GM12892 (cell line): ENCODE measurements around the gene GID8.

ENCODE experiments used
- POLR2A ChIP-seq: IDR thresholded peaks from 2 replicates; pipeline ENCODE4 v1.6.1; 2011; ENCODE audit warnings: low read depth, low read length, control low read depth
- POLR2AphosphoS5 ChIP-seq: IDR thresholded peaks from 2 replicates; pipeline ENCODE4 v1.6.1; 2011; ENCODE audit warnings: low read depth, low read length, control low read depth
- TAF1 ChIP-seq: IDR thresholded peaks from 2 replicates; pipeline ENCODE4 v1.6.1; 2011; ENCODE audit warnings: low read depth, mild to moderate bottlenecking, control low read depth, low read length, borderline replicate concordance

- TF ChIP-seq POLR2AphosphoS5 (no peak), POLR2A (no peak), TAF1 (no peak)
Observed at GRCh38 chr20:62917720-62918119, 20.2 kb upstream of the GID8 start.
